ENCODE data around the gene CHI3L1.

DNA sequence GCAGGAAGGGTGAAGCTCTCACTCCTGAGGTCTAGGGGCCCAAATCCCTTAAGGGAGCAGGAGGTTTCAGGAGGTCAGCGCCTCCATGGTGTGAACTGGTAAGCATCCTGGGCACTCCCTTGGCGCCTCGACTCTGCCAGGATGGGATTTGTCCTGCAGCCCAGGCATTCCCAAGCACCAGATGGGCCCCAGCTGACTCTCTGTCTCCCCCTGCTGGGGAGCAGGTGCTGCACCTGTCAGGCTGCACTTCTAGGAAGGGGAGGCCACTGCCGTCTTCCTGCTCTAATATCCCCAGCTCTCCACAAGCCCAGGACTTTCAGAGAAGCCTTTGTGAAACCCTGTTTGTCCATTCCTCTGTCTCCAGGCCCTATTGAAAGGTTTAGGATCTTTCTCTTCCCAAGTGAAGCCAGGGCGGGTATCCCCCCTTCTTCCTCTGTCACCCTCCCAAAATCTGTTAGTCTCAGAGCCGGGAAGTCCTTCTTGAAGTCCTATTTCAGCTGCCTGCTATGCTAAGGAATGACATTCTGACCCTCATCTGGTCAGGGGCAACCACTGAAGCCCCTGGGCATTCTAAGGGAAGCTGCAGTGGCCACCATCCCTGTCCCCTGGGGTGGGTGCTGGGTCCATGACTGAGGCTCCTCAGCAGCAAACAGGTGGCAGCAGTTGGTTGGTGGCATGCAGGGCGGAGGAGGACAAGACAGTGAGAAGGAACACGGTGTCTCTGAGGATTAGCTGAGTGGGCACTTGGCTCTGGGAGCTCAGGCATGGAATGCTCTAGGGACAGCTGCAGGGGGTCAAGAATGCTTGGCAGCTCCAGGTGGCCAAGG is 14.1 kb downstream of the CHI3L1 start:
- TF ChIP-seq, protein P1, sequence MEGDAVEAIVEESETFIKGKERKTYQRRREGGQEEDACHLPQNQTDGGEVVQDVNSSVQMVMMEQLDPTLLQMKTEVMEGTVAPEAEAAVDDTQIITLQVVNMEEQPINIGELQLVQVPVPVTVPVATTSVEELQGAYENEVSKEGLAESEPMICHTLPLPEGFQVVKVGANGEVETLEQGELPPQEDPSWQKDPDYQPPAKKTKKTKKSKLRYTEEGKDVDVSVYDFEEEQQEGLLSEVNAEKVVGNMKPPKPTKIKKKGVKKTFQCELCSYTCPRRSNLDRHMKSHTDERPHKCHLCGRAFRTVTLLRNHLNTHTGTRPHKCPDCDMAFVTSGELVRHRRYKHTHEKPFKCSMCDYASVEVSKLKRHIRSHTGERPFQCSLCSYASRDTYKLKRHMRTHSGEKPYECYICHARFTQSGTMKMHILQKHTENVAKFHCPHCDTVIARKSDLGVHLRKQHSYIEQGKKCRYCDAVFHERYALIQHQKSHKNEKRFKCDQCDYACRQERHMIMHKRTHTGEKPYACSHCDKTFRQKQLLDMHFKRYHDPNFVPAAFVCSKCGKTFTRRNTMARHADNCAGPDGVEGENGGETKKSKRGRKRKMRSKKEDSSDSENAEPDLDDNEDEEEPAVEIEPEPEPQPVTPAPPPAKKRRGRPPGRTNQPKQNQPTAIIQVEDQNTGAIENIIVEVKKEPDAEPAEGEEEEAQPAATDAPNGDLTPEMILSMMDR (IDR thresholded peaks at IDR 0.05) = no peak
- no peak for TF ChIP-seq POLR2A (IDR thresholded peaks at IDR 0.05)

All from ovary (tissue), 3 donors.